HCEC 1CT (cell line): ENCODE measurements around the gene RERE.

Experiments
- DNase-seq: peaks from one replicate; pipeline ENCODE4 v3.0.0-alpha.2; 2017

The RERE gene

DNA sequence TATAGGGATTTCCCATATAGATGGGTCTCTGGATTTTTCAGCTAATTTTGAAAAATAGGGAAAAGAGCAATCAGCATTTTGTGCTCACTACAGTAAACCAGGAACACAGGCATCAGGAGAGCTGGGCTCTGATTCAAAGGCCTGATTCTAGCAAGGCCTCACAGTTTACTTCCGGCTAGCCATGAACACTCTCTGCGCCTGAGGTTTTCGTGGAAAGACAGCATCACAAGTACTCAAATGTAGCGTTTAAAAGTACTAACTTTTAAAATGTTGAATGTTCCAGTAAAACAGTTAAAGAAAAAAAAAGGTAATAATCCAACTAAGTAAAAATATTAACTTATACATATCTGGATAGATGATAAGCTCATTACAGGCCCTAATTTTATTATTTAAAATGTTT is 379.0 kb downstream of the RERE start:
- DNase-seq = no peak

DNA sequence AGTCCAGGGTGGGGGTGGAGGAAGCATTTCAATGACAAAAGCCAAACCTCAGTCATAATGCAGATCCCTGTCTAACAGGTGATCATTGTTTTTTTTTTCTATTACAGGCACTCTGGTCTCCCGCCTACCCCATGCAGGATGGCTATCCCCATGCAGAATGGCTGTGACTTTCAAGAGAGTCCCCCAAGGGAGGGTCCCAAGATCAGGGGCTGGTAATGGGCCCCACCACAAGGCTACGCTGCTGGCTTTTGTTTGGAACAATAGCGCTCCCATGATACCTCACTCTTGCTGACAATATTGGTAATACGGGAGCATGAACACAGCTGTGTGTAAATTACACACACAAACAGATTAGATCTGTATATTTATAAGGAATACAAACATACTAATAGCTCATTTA is 380.1 kb downstream of the RERE start:
- no peak for DNase-seq

DNA sequence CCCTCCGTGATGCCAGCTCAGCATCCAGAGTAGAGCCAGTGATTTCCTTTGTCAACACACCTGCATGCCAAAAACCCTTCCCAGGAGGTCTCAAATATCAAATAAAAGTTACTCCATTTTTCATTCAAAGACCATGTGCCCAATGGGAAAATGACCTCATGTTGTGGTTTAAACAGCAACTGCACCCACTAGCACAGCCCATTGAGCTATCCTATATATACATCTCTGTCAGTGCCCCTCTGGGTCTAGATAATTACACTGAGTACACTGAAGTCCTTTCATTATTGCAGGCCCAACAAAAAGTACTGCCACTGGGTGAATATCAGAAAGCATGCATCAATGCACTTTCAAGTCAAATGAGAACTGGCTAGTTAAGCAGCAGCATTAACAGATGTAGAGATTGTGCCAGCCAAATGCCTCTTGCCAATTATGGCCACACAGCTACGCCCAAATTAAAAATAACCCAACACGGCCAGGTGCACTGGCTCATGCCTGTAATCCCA is 381.8 kb downstream of the RERE start:
- no peak for DNase-seq

DNA sequence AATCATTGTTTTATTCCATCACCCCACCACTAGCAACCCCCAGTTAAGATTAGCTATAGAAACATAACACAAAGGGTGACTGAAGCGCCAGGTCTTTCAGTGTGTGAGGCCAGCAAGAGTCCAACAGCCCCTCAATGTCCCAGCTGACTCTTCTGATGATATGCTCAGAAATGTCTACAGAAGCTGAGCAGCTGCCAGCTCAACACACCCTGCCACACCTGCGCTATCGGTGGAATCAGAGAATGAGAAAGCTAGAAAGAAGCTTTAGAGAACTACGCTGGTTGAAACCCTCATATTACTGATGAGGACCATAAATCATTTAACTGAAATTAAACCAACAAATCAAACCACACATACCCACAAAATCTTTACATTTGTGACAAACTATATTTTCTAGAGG is 383.3 kb downstream of the RERE start:
- no peak for DNase-seq

DNA sequence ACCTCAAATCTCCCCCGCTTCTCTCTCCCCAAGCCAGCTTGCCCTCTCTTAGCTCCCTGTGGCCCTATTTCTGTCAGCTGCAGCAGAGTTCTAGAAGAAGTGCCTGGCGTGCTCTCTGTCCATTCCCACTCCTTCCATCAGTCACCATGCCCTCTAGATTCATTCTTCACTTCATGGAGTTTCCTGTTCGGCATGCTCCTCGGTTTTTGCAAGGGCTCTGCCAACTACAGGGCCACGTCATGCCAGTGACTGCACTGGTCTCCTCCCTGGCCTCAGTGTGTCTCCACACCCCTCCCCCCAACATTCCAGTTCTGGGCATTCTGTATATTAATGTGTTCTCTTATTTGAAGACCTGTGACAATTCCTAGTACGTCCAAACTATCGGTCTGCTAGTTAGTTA is 385.7 kb downstream of the RERE start:
- DNase-seq = no peak

DNA sequence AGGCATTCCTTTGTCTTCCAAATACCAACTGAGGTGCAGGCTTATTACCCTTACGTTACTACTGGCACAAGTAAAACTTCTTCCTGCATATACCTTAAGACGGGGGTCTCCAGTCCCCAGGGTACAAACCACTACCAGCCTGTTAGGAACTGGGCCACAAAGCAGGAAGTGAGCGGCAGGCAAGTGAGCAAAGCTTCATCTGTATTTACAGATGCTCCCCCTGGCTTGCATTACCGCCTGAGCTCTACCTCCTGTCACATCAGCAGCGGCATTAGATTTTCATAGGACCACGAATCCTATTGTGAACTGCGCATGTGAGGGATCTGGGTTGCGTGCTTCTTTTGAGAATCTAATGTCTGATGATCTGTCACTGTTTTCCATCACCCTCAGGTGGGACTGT is 386.4 kb downstream of the RERE start:
- DNase-seq = no peak

DNA sequence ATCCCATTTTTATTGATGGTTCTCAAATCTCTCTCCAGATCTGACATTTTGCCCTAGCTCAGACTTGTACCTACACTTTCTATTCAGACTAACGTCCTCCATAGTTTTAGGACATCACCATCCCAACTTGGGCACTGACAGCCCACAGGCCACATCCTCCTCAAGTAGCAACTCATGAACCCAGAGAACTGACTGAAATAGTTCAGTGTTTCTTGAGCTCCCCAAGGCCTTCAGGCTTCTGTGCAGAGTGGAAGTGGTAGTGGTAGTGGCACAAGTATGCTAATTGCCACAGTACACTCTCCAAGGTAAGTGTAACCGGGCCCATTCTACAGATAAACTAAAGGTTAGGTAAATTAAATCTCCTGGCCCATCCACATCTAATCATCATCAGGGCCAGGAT is 387.0 kb downstream of the RERE start:
- no peak for DNase-seq

DNA sequence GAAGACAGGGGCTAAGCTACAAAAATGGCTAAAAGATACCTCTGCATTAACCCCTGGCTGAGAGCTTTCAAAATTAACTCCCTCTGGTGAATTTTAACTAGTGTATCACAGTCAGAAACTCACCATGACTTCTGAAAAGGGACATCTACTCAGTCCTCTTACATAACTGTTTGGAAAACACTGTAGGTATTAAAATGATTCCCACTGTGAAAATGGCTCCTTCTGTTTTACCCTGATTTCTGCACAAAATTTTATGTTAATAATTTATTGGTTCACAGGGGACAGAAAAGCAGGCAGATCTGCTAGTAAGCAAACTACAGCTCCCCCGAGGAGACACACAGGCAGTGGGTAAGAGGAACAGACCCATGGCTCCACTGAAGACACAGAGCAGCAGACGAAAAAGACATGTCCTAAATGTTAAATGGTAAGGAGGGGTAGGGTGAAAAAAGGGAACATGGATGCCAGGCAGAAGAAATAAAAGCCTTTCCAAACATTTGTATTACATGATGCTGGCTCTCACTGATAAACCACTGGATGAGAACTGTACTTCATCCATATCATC is 387.8 kb downstream of the RERE start:
- DNase-seq = no peak

DNA sequence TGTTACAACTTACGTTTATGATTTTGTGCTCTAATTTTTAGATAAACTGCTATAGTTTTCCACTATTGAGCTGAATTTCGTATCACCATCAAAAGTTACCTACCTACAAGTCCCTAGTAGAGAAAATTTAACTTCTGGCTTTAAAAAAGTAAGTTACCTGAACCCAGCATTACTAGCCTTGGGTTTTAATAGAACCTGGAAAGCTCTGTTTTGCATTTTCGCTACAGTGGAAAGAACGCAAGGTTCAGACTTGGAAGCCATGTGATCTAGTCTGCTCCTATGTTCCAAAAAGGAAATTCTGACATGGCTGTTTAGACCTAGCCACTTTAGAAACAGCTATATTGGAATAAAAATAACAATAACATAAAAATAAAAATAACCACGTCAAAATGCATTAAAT is 389.0 kb downstream of the RERE start:
- no peak for DNase-seq

DNA sequence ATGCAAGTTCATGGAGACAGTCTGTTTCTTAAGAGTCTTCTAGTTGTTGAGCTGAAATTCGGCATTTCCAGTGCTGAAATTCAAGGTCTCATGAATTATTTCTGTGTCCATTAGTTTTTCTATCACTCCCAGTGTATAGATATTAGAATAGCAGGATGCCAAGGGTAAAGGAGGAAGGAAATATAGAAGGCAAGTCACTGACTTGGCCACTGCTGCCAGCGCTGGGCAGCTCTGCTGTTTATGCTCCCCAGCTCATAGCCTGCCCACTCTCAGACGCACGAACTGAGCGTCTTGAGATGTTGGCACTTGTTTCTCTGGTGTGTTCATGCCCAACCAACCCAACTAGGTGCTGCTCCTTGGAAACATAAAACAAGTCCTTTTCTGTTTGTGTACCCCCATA is 389.5 kb downstream of the RERE start:
- no peak for DNase-seq

DNA sequence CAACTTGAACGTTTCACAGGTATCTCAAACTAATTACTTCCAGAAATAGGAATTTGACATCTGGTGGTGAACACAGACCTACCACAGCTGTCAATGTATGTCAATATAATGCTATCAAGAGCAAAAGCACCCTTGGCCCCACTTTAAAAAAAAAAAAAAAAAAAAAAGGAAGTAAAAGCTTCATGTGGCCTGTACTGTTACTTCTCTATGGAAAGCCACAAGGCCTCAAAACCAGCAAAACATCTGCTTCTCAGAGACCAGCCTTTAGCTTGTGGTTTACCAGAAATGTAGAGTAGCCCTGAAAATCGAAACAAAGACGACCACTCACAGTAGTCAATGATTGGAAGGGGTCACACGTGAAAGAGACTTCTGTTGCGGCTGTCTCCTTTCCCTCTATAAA is 389.9 kb downstream of the RERE start:
- no peak for DNase-seq

DNA sequence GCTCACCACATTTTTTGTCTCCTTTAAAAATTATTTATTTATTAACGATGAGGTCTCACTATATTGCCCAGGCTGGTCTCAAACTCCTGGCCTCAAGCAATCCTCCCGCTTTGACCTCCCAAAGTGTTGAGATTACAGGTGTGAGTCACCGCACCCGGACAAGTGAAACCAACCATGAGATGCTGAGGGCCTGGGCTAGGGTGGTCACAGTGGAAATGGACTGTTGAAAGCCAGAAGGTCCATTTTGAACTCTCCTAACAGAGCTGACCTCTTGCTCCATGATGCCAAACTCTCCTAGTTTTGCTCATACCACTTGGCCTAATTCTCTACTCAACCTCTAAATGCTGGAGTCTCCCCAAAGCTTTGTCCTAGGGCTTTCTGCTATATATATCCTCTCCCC is 390.4 kb downstream of the RERE start:
- no peak for DNase-seq

DNA sequence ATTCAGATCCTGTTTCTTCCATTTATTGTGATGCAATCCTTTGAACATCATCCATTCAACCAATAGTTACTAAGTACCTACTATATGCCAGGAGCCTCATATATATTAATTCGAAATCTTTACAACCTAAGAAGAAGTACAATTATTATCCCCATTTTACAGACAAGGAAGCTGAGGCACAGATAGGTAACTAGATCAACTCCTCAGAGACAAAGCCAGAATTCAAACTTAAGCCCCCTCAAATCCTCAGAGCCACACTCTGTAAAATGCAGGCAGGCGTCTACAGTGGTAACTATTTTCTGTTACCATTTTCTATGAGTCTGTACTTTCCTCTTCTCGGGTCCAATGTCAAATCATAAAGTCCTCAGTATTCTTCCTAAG is 391.7 kb downstream of the RERE start:
- DNase-seq = no peak

DNA sequence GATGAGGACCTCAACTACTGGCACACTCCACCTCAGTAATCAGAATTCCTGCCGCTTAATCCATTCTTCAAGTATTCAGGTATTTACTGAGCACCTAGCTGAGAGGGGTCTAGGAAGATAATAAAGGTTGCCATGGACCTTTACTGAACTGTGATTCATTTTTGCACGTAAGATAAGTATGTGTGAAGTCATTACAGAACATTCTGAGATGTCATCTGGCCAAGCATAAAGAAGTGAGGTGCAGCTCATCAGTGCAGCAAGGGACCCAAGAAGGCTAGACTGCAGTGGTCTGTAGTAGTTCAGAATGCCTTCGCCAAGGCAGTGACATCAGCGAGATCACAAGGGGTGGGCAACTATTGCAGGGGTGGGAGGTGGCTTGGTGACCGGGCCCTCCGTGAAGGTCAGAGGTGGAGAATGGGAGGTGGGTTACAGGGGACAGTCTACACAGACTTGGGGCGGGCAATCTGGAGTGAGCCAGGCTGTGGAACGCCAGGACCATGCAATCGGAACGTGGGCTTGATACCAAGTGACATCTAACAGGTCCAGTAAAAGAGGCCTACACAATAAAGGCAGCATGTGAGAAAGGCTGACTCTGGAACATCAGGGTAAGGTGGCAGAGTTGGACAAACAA is 392.2 kb downstream of the RERE start:
- no peak for DNase-seq

DNA sequence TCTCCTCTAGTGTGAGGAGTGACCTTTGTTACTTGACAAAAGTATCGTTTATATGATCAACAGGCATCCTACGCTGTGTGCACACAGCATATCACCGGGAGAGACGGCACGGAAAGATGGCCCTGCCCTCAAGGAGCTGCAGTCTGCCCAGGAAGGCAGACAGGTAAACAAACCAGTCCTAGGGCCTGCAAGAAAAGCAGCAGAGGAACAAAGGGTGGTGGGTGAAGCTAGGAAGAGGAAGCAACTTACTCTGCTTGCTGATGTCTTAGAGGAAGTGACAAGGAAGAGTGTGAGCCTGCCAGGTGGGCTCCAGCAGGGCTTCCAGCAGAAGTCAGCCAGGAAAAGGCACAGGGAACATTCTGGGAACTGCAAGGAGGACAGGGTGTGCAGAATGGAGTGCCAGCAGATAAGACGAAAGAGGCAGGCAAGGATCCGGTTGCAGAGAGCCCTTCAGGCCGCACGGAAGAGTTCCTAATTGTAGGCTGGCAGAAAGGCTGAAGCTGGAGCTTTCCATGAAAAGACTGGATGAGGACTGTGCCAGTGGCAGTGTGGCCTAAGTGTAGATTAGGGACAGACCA is 392.8 kb downstream of the RERE start:
- DNase-seq = no peak

DNA sequence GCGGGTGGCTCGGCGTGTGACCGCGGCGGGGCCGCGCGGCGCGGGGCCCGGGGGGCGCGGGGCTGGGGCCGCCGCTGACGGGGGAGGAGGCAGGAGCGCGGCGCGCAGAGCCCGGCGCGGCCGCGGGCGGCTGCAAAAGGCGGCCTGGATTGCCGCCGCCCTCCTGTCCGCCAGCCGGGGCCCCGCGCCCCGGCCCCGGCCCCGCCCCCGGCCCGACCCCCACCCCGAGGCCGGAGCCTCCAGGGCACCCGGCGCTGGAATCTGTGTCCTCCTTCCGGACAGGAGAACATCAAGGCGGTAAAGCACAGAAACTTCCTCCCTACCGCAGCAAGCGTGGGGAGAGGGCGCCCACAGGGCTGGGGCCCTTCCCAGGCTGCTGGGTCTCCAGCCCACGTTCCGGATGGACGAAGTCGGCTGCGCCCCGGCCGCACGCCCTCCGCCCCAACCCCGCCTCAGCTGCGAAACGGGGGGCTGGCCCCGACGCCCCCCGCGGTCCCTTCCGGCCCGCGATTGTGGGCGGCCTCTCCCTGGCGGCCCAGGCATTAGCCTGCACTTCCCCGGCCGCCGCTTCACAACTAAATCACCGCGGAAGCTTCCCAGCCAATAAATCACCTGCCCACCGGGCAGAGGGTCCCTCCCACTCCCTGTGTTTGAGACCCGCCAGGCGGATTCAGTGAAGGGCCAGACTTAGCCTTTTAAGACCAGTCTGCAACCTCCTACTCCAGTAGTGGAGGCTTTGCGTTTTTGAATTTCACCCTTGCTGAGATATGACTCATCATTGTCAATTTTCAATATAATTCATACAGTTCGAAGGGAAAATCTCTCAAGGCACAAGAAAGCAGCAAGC is 393.5 kb downstream of the RERE start:
- peak; percentile 63 for DNase-seq

DNA sequence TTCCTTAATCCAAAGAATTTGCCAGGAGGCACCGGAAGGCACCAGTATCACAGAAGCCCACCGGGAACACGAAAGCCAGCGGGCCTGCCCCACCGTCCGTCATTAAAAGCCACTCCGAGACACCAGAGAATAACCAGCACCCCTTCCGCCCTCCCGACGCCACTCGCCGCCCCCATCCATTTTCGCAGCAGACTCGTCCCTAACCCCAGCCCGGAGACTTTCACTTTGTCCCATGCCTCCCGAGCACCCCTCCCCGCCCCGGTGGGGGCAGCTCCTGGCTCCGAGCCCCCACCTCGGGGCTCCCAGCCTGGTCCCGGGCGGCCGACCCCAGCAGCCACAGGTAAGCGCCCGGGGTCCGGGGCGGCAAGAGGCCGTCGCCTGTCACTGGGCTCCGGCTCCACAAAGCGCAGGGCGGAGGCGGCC is 394.2 kb downstream of the RERE start:
- DNase-seq = peak; percentile 18

DNA sequence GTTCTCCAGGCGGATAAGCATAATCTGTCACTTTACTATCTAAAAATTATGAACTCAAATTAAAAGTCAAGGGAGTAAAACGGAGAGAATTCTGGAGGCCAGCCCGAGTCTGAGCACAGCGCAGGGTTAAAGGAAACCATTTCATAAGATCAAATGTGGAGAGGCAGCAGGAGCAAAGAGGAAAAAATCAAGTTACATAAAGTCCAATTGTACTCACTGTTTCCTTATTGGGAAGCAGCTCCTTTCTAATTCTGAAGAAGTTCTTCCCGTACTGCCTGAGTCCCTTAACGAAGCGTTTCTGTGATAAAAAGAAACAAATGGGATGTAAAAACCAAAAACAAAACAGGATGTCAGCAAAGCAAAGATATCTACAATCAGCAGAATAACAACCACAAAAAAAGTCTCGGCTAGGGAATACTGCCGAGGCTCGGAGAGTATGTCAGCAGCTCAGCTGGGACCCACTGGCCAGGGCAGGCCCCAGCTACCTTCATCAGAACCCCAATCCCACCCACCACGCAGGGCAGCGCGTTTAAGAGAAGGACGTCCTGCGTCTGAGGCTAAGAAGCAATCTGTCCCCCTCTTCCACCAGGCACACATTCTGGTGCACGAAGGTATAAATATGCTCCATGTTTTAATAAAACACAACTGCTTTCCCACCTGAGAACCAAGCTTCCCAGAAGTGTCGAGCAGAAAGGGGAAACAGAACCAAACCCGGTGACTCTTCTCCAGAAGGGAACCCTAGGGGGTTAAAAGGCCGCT is 394.8 kb downstream of the RERE start:
- peak; percentile 9 for DNase-seq

DNA sequence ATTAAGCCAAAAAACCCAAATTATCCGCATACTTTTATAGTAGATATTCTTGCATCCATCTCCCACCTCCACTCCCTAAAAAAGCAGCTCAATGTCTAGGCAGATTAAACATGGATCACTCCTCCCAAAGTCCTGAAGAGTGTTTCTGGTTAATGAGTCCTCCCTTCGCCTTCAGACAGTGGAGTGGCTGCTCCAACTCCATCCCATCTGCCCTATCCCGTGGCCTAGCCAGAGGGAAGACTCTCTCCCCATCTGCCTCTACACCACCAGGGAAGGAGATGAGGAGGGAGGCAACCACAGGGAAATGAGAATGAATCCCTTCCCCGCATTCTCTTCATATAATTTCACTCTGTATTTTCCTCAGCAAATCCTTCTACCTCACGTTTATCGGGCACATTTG is 395.7 kb downstream of the RERE start:
- no peak for DNase-seq

DNA sequence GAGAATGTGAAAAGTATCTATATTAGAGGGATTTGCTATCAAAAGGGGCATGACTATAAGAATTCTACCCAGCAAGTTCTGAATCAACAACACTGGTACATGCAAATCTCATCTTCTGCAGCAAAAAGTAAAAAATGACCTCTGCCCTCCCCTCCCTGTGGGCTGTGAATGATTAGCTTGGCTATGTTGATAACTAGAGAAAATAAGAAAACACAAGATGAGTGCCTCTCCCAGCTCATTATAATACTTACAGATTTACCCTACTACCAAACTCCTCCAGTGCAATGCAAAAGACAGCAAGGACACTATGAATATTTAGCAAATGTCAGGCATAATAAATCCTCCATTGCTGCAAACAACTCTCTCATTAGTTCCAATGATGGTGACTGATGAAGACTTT is 397.1 kb downstream of the RERE start:
- no peak for DNase-seq

DNA sequence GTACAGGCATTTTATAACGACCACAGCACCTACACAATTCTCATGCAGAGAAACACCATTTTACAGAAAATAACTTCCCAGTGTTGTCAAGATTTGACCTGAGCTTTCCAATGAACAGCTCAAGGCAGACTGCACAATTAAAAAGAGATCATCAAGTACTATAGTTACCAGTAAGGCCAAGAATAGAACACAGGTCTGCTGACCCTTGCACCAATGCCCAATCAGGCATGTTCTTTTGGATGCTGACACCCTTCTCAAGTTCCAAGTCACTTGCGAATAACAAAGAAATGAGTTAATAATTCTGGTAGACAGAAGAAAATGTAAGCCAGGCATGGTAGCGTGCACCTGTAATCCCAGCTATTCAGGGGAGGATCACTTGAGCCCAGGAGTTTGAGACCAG is 397.6 kb downstream of the RERE start:
- no peak for DNase-seq

DNA sequence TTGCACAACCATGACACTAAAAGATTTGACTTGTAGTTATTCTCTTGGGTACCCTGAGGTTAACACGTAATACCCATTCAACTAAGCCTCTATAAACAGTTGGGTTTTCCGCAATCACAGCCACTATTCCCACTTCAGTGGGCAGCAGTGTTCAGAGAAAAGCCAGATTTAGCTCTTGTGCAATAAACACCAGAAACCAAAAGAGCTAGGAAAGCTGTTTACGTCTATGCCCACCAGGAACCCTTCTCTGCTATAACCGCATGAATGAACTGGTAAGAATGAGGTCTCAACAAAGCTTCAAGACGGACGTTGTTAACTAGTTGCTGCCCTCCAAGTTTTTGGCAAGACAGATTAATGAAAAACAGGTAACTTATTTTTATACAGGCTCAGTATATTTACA is 398.3 kb downstream of the RERE start:
- peak; percentile 36 for DNase-seq

DNA sequence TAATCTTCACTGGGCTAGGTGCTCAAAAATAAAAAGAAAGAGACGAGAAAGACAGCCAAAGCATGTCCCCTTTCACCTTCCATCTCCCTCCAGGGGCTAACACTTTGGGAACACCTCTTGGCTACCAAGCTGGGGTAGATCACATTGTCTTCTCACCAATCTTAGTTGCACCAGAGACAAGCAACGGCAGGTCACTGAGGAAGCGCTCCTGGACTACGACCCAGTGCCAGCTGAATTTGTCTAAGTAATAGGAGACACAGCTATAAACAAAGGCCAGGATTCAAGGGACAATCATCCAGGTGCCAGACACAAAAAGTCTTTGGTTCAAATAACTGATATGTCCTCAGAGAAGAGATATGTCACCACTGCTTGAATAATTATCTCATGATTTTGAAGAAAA is 399.1 kb downstream of the RERE start:
- DNase-seq = no peak
